Measurements from ENCODE around the gene CTIF.

- TF ChIP-seq CTCF (IDR thresholded peaks at IDR 0.05) (no peak), YY1 (IDR thresholded peaks at IDR 0.05; ENCODE audit: low read depth) (no peak), JUND (IDR thresholded peaks at IDR 0.05) (no peak), REST (IDR thresholded peaks at IDR 0.05; ENCODE audit: low read depth, low read length) (no peak), CHD2 (IDR thresholded peaks at IDR 0.05; ENCODE audit: low read length, partially characterized antibody) (no peak), SMC3 (IDR thresholded peaks at IDR 0.05; ENCODE audit: low read depth, low read length) (no peak)
Observed at GRCh38 chr18:48776641-48777025, 237.8 kb downstream of the CTIF start.

Measured in SK-N-SH (cell line).